Measurements from ENCODE around the gene LRIT3. TPM values are rescaled to one million over a fixed set of nuclear protein-coding genes. Genes with fewer than 3 reads are reported as not detected.

The LRIT3 gene
- total and polyA plus RNA-seq, 2 of the 8 experiments (the other 6 are each of a cell fraction or from before 2014, with no cell fraction given): 0.11 TPM; not detected in 1

GRCh38 chr4:109818268-109818667 is 29.6 kb upstream of the LRIT3 start:
- Histone ChIP-seq H3K56ac (replicated peaks; ENCODE audit: insufficient read length, low read depth, low read length) (no peak overlapping the region), H2BK12ac (ENCODE audit: low read depth, low read length) (no peak overlapping the region), H3K27ac (ENCODE audit: low read depth, low read length) (no peak overlapping the region), H2BK120ac (replicated peaks; ENCODE audit: low read depth, low read length) (no peak overlapping the region), H3K9ac (replicated peaks in 1 of 4; ENCODE audit: extremely low read depth in 1 of 4, low read depth in 3 of 4, low read length in 3 of 4) (no peak overlapping the region), H4K8ac (ENCODE audit: extremely low read depth, insufficient read depth, low read length) (no peak overlapping the region), H3K4me1 (replicated peaks in 1 of 4; ENCODE audit: control insufficient read depth in 3 of 4, insufficient read depth in 4 of 4, low read length in 3 of 4) (no peaks in the 10 kb centered on the region; a peak in 2 of 7 replicates), H3K36me3 (ENCODE audit: control insufficient read depth in 2 of 4, insufficient read depth in 4 of 4, low read length in 3 of 4) (peaks cover 10 to 59% (median 35%) of the 10 kb centered on the region in 4 experiments), H2BK15ac (ENCODE audit: low read length) (no peak overlapping the region), H3K4me3 (ENCODE audit: extremely low read depth in 1 of 4, insufficient read depth in 2 of 4, low read depth in 3 of 4, low read length in 4 of 4) (no peak overlapping the region), H3K23ac (ENCODE audit: insufficient read length) (no peak overlapping the region), H3K14ac (ENCODE audit: insufficient read length) (no peak overlapping the region), H4K20me1 (replicated peaks in 1 of 2; ENCODE audit: control insufficient read depth in 1 of 2, insufficient read depth in 2 of 2, low read length in 2 of 2) (peaks cover 0 to 2% of the 10 kb centered on the region in 2 experiments), H2AK5ac (ENCODE audit: low read depth, low read length) (no peak overlapping the region), H3K79me2 (ENCODE audit: control insufficient read depth in 1 of 2, insufficient read depth in 2 of 2, low read length in 2 of 2) (peaks cover 14 to 56% of the 10 kb centered on the region in 2 experiments), H3K18ac (ENCODE audit: extremely low read depth, low read length) (no peak overlapping the region), H3K27me3 (replicated peaks in 1 of 4; ENCODE audit: control insufficient read depth in 3 of 4, extremely low read depth in 1 of 4, insufficient read depth in 3 of 4, low read length in 3 of 4) (no peaks in the 10 kb centered on the region), H3K9me3 (ENCODE audit: insufficient read depth in 2 of 2, low read depth in 1 of 2, low read length in 1 of 2) (no peaks in the 10 kb centered on the region), H2BK20ac (ENCODE audit: low read length) (no peak overlapping the region), H3K4me2 (ENCODE audit: insufficient read depth in 1 of 2, low read depth in 2 of 2, low read length in 2 of 2) (no peak overlapping the region), H4K91ac (replicated peaks; ENCODE audit: insufficient read length, low read length) (no peak overlapping the region), H2AFZ (ENCODE audit: low read length) (no peak overlapping the region), H3K79me1 (ENCODE audit: low read depth, low read length) (peaks cover 3% of the 10 kb centered on the region), H2BK5ac (ENCODE audit: low read depth, low read length) (no peak overlapping the region), H4K5ac (ENCODE audit: insufficient read length, low read depth, low read length) (no peak overlapping the region), H3K23me2 (ENCODE audit: low read depth, low read length) (peaks cover 5% of the 10 kb centered on the region), H3K4ac (replicated peaks; ENCODE audit: insufficient read length, low read depth, low read length) (no peak overlapping the region)
- TF ChIP-seq BACH1 (IDR thresholded peaks at IDR 0.05; ENCODE audit: low read length) (no peak), SIX5 (IDR thresholded peaks at IDR 0.05; ENCODE audit: low read depth, low read length) (no peak), BRCA1 (IDR thresholded peaks at IDR 0.05; ENCODE audit: low read depth, low read length) (no peak), SP4 (IDR thresholded peaks at IDR 0.05; ENCODE audit: low read length) (no peak), CBX8 (IDR thresholded peaks at IDR 0.05; ENCODE audit: borderline replicate concordance, low read depth, low read length) (no peak)
- CTCF ChIA-PET (ENCODE audit: partially characterized antibody): interaction anchor here (2.0 to 2.4 kb wide), 2 partner anchors 9 to 117 kb away, joined by 6 to 8 read pairs; partner anchors contain the start of gene RRH
- 94% methylated on average over 2 of the region's 4 CpGs; no CpG with 5 or more reads in 1 of the 2 experiments for WGBS, 2 experiments (ENCODE audit: extremely low coverage in 1 of 2, insufficient coverage in 1 of 2, insufficient read length in 1 of 2, insufficient replicate concordance in 2 of 2, low coverage in 1 of 2, low lambda C conversion rate in 2 of 2, missing lambda C conversion rate in 1 of 2)
- no peak for FAIRE-seq
- no peak for DNase-seq (ENCODE audit: low read depth in 1 of 2, low spot score in 2 of 2)
- POLR2A ChIA-PET (ENCODE audit: partially characterized antibody): no interaction called here

All from H1 (cell line).